ENCODE data around the gene PRKACA.

The PRKACA gene

DNA sequence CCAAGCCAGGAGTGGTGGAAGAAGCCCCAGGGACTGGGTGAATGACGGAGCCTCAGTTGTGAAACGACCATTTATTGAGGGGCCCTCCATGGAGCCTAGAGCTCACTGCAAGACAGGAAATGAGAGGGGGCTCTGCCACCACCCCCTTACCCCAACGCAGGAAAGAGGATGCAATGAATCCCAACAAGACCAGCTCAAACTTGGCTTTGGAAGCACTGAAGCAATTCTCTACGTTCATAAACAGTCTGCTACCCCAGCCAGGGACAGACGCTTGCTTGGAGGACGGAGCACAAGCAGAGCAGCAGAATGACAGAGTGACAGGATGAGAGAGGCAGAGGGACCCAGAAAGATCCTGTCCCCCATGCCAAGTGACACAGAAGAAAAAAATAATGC lies 1.0 kb downstream of the PRKACA start:
- TF ChIP-seq EZH2phosphoT487 (IDR thresholded peaks at IDR 0.05; ENCODE audit: low read length), result no peak
- no peak for TF ChIP-seq EZH2 (optimal IDR thresholded peaks at IDR 0.05; ENCODE audit: low read depth, low read length)
- TF ChIP-seq, protein P1, sequence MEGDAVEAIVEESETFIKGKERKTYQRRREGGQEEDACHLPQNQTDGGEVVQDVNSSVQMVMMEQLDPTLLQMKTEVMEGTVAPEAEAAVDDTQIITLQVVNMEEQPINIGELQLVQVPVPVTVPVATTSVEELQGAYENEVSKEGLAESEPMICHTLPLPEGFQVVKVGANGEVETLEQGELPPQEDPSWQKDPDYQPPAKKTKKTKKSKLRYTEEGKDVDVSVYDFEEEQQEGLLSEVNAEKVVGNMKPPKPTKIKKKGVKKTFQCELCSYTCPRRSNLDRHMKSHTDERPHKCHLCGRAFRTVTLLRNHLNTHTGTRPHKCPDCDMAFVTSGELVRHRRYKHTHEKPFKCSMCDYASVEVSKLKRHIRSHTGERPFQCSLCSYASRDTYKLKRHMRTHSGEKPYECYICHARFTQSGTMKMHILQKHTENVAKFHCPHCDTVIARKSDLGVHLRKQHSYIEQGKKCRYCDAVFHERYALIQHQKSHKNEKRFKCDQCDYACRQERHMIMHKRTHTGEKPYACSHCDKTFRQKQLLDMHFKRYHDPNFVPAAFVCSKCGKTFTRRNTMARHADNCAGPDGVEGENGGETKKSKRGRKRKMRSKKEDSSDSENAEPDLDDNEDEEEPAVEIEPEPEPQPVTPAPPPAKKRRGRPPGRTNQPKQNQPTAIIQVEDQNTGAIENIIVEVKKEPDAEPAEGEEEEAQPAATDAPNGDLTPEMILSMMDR (IDR thresholded peaks at IDR 0.05; ENCODE audit: low read length), result no peak
- Histone ChIP-seq H3K36me3 (replicated peaks; ENCODE audit: insufficient read depth, low read length) (no peaks in the 10 kb centered on the region), H3K9me2 (replicated peaks; ENCODE audit: insufficient read depth, low read length) (no peaks in the 10 kb centered on the region), H3K9me3 (replicated peaks; ENCODE audit: insufficient read depth, low read length) (no peaks in the 10 kb centered on the region), H4K20me1 (ENCODE audit: insufficient read depth, low read length) (no peaks in the 10 kb centered on the region), H3F3A (ENCODE audit: insufficient read depth, low read length) (peaks cover 24% of the 10 kb centered on the region), H2AFZ (ENCODE audit: low read length) (no peak overlapping the region), H3K9ac (ENCODE audit: low read length) (peak overlapping the region; percentile 75; the same call in 1 of the 2 replicates), H3K79me2 (ENCODE audit: low read length) (peaks cover 50% of the 10 kb centered on the region), H3K4me2 (ENCODE audit: low read depth, low read length) (peak overlapping the region; percentile 97), H3K4me3 (ENCODE audit: low read length) (peak overlapping the region; percentile 92), H3K27me3 (replicated peaks; ENCODE audit: insufficient read depth, low read length) (no peaks in the 10 kb centered on the region), H3K4me1 (ENCODE audit: low read length) (peaks cover 24% of the 10 kb centered on the region), H3K27ac (ENCODE audit: low read length) (no peak overlapping the region)
- no peak for DNase-seq

DNA sequence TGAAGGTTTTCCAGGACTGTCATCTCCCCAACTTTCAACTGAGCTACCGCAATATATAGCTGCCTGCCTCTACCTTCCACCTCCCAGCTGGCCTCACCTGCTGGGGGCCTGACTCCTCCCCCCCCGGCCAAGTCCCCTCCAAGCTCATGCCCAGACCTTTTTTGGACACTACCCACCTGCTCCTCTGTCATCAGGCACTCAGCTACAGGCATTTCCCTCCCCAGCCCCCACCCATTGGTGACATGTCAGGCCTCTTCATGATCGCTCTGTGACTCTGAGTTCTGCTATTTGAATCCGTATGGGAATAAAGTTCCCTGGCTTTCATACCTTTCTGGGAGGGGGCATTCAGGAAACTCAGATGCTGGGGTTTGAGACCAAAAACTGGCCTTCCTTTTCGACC lies 1.8 kb downstream of the PRKACA start:
- Histone ChIP-seq H3K36me3 (replicated peaks; ENCODE audit: insufficient read depth, low read length) (no peaks in the 10 kb centered on the region), H3K27me3 (replicated peaks; ENCODE audit: insufficient read depth, low read length) (no peaks in the 10 kb centered on the region), H2AFZ (ENCODE audit: low read length) (no peak overlapping the region), H3K9me3 (replicated peaks; ENCODE audit: insufficient read depth, low read length) (no peaks in the 10 kb centered on the region), H3K9ac (ENCODE audit: low read length) (no peak overlapping the region), H3K27ac (ENCODE audit: low read length) (no peak overlapping the region), H3K4me2 (ENCODE audit: low read depth, low read length) (peak overlapping the region; percentile 97; the same call in 1 of the 2 replicates), H3K79me2 (ENCODE audit: low read length) (peaks cover 51% of the 10 kb centered on the region), H3K4me3 (ENCODE audit: low read length) (no peak overlapping the region; the same call in 1 of the 2 replicates), H3K4me1 (ENCODE audit: low read length) (peaks cover 24% of the 10 kb centered on the region), H3K9me2 (replicated peaks; ENCODE audit: insufficient read depth, low read length) (no peaks in the 10 kb centered on the region), H3F3A (ENCODE audit: insufficient read depth, low read length) (peaks cover 19% of the 10 kb centered on the region), H4K20me1 (ENCODE audit: insufficient read depth, low read length) (no peaks in the 10 kb centered on the region)
- DNase-seq, result no peak
- TF ChIP-seq EZH2 (optimal IDR thresholded peaks at IDR 0.05; ENCODE audit: low read depth, low read length) (no peak), EZH2phosphoT487 (IDR thresholded peaks at IDR 0.05; ENCODE audit: low read length) (no peak)
- TF ChIP-seq, protein P1 (IDR thresholded peaks at IDR 0.05; ENCODE audit: low read length), result no peak

DNA sequence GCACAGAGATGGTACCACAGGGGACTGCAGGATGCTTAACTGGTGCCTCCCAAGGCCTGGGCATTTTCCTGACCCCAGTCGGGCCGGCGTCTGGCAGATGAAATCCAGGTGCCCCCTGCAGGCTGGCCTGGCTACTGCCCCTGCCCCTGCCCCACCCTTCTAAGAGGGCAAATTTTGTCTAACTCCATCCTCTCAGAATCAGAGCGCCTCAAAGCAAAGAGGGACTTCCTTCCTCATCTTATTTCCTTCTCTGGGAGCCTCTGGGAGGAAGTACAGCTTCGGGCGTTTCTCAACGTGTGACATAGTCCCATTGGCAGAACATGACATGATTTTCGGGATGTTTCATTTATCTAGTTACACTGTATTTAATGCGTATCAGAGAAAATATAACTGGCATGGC lies 2.7 kb downstream of the PRKACA start:
- H3F3A ChIP-seq (ENCODE audit: insufficient read depth, low read length), result peaks cover 18% of the 10 kb centered on the region
- no peaks in the 10 kb centered on the region for H3K36me3 ChIP-seq (replicated peaks; ENCODE audit: insufficient read depth, low read length)
- no peak overlapping the region for H3K9ac ChIP-seq (ENCODE audit: low read length)
- H3K9me2 ChIP-seq (replicated peaks; ENCODE audit: insufficient read depth, low read length), result no peaks in the 10 kb centered on the region
- H3K4me1 ChIP-seq (ENCODE audit: low read length), result peaks cover 24% of the 10 kb centered on the region
- no peaks in the 10 kb centered on the region for H3K27me3 ChIP-seq (replicated peaks; ENCODE audit: insufficient read depth, low read length)
- H2AFZ ChIP-seq (ENCODE audit: low read length), result no peak overlapping the region
- H3K9me3 ChIP-seq (replicated peaks; ENCODE audit: insufficient read depth, low read length), result no peaks in the 10 kb centered on the region
- TF ChIP-seq EZH2 (optimal IDR thresholded peaks at IDR 0.05; ENCODE audit: low read depth, low read length) (no peak), EZH2phosphoT487 (IDR thresholded peaks at IDR 0.05; ENCODE audit: low read length) (no peak)
- TF ChIP-seq, protein P1 (IDR thresholded peaks at IDR 0.05; ENCODE audit: low read length), result peak; percentile 61
- H3K27ac ChIP-seq (ENCODE audit: low read length), result no peak overlapping the region
- peaks cover 57% of the 10 kb centered on the region for H3K79me2 ChIP-seq (ENCODE audit: low read length)
- no peak overlapping the region for H3K4me2 ChIP-seq (ENCODE audit: low read depth, low read length)
- peak; percentile 47 for DNase-seq
- H3K4me3 ChIP-seq (ENCODE audit: low read length), result no peak overlapping the region
- no peaks in the 10 kb centered on the region for H4K20me1 ChIP-seq (ENCODE audit: insufficient read depth, low read length)
